K562 (cell line): ENCODE measurements around the gene KMT2E. TPM values are rescaled to one million over a fixed set of nuclear protein-coding genes. Genes with fewer than 3 reads are reported as not detected.

Experiments
- AFF4 ChIP-seq: sonication (generic); formaldehyde crosslinking; IDR thresholded peaks from 2 replicates; pipeline ENCODE4 v1.8.0; 2023; ENCODE audit warnings: mild to moderate bottlenecking, missing genetic modification reagents
- BCL6 ChIP-seq: fragments of 250-450 bp; sonication (Bioruptor Pico); IDR thresholded peaks from 2 replicates; pipeline ENCODE4 v1.4.0; 2020
- DACH1 ChIP-seq: fragments of 450-650 bp; IDR thresholded peaks from 2 replicates; pipeline ENCODE4 v1.6.1; 2018; ENCODE audit not compliant: partially characterized antibody
- DPF2 ChIP-seq: fragments of 450-650 bp; IDR thresholded peaks from 2 replicates; pipeline ENCODE4 v1.6.1; 2016
- ERF ChIP-seq: fragments of 450-650 bp; formaldehyde crosslinking; IDR thresholded peaks from 2 replicates; pipeline ENCODE4 v1.4.0; 2020; ENCODE audit warnings: mild to moderate bottlenecking, mixed read lengths
- GTF2A2 ChIP-seq: IDR thresholded peaks from 2 replicates; pipeline ENCODE4 v1.6.1; 2016; ENCODE audit warnings: mild to moderate bottlenecking, missing genetic modification characterization, missing compliant biosample characterization
- MCM5 ChIP-seq: fragments of 450-650 bp; IDR thresholded peaks from 2 replicates; pipeline ENCODE4 v1.6.1; 2016; ENCODE audit warnings: low read depth
- NBN ChIP-seq: fragments of 450-650 bp; IDR thresholded peaks from 2 replicates; pipeline ENCODE4 v1.6.1; 2016; ENCODE audit warnings: low read depth, mild to moderate bottlenecking
- NFIX ChIP-seq: fragments of 250-450 bp; sonication (Bioruptor Pico); IDR thresholded peaks from 2 replicates; pipeline ENCODE4 v1.4.0; 2020; ENCODE audit warnings: low read depth, mild to moderate bottlenecking, moderate library complexity
- NR0B1 ChIP-seq: fragments of 450-650 bp; IDR thresholded peaks from one replicate; pipeline ENCODE4 v1.6.1; 2018; ENCODE audit warnings: mild to moderate bottlenecking, moderate library complexity; ENCODE audit not compliant: partially characterized antibody
- RHOXF2B ChIP-seq: fragments of 250-450 bp; sonication (Bioruptor Pico); conservative IDR thresholded peaks from 2 replicates; pipeline ENCODE4 v1.5.1; 2021
- SMAD1 ChIP-seq: fragments of 150-350 bp; IDR thresholded peaks from 2 replicates; pipeline ENCODE4 v1.6.1; 2014; ENCODE audit warnings: low read length, low read depth; ENCODE audit not compliant: partially characterized antibody
- SMARCC2 ChIP-seq: fragments of 450-650 bp; IDR thresholded peaks from 2 replicates; pipeline ENCODE4 v1.6.1; 2017; ENCODE audit warnings: antibody characterized with exemption, moderate library complexity, mild to moderate bottlenecking, low read depth
- ZBTB1 ChIP-seq: sonication (generic); formaldehyde crosslinking; IDR thresholded peaks from 2 replicates; pipeline ENCODE4 v1.8.1; 2023; ENCODE audit warnings: missing genetic modification reagents, low read depth, mild to moderate bottlenecking, borderline replicate concordance
- ZBTB26 ChIP-seq: fragments of 450-650 bp; formaldehyde crosslinking; IDR thresholded peaks from 2 replicates; pipeline ENCODE4 v1.4.0; 2022; ENCODE audit warnings: missing genetic modification characterization
- ZBTB33 ChIP-seq: sonication (generic); formaldehyde crosslinking; IDR thresholded peaks from 2 replicates; pipeline ENCODE4 v1.8.1; 2023; ENCODE audit warnings: mild to moderate bottlenecking, missing genetic modification reagents
- ZC3H8 ChIP-seq: fragments of 450-650 bp; IDR thresholded peaks from 2 replicates; pipeline ENCODE4 v1.6.1; 2017
- ZFP1 ChIP-seq: fragments of 450-650 bp; formaldehyde crosslinking; IDR thresholded peaks from 2 replicates; pipeline ENCODE4 v1.4.0; 2020; ENCODE audit warnings: mild to moderate bottlenecking, mixed read lengths
- ZNF23 ChIP-seq: fragments of 250-450 bp; sonication (Bioruptor Pico); IDR thresholded peaks from 2 replicates; pipeline ENCODE4 v1.4.0; 2020; ENCODE audit warnings: mild to moderate bottlenecking
- ZNF24 ChIP-seq: fragments of 450-650 bp; IDR thresholded peaks from 2 replicates; pipeline ENCODE4 v1.6.1; 2016
- polyA plus RNA-seq, 8 experiments: library from polyadenylated mRNA; depleted of rRNA in 4 of 8; stranded (reverse) in 5 of 8; unstranded in 3 of 8; fragments of >200 nt; fragmentation: Nextera tagmentation in 2 of 8; fragmentation: Illumina TruSeq in 1 of 8; extraction: Ambion mirVana in 2 of 8; extraction: Trizol in 1 of 8; gene quantifications; 2 replicates each; pipeline versions ENCODE4 v1.2.1 to v1.2.3, GENCODE V29; 2011 to 2014; ENCODE audit warnings: inconsistent platforms in 1 of 8, missing spikeins in 1 of 8
- total RNA-seq, 7 experiments: library from RNA; depleted of rRNA in 6 of 7; stranded (reverse); fragments of >200 nt in 6 of 7; fragmentation: Illumina TruSeq in 2 of 7; extraction: Trizol in 2 of 7; gene quantifications; 2 replicates each; pipeline versions ENCODE4 v1.2.1 to v1.2.3, GENCODE V29; 2011 to 2021; ENCODE audit warnings: low replicate concordance in 1 of 7

KMT2E gene
- total and polyA plus RNA-seq, 9 of the 15 experiments (the other 6 are each of a cell fraction or from before 2014, with no cell fraction given): 8.9 to 55.3 (median 38.1) TPM

DNA sequence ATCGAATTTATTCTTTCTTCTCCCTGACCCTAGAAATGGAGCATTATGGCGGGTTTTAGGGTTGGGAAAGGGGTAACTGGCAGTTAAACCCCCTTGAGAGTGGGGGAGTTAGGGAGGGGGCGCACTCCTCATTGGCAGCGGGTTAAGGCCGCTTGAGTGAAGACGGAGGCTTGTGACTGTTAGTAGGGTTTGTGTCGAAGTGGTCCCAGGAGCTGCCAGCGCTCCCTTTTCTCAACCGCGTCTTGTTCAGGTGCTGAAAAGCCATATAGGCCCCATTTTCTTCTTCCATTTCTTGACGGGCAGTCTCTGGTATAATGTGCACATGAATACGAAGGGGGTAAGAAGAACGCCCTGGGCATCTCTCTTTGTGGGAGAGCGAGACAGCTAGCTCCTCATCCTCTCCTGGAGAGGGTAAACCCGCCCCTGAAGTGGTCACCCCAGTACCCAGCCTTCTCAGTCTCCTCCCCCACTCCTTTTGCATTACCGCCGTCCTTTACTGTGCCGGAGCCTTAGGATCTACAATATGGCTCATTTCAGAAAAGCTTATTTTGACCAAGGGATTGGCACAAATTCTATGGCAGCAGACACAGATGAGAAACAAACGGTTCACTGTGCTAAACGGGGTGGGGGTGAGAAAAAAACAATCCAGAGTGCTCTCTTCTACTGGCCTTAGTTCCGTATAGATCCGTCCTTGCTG is 836 bp downstream of the KMT2E start (continued):
- TF ChIP-seq ZBTB33 (0 out of 2 replicates have a peak, but pooled peaks have one; percentile 23), DACH1 (no peak), NR0B1 (no peak), ERF (CRISPR knock-in tag) (no peak), NFIX (CRISPR knock-in tag) (no peak), RHOXF2B (no peak), GTF2A2 (tag) (0 out of 2 replicates have a peak, but pooled peaks have one; percentile 3), ZBTB1 (CRISPR knock-in tag) (0 out of 2 replicates have a peak, but pooled peaks have one; percentile 20), ZNF23 (no peak), SMARCC2 (0 out of 2 replicates have a peak, but pooled peaks have one; percentile 16), ZFP1 (CRISPR knock-in tag) (0 out of 2 replicates have a peak, but pooled peaks have one; percentile 7), NBN (peak; percentile 20; the same call in 1 of the 2 replicates), DPF2 (no peak), AFF4 (CRISPR knock-in tag) (no peak; the same call in none of the 2 replicates), ZC3H8 (no peak), SMAD1 (no peak), ZBTB26 (CRISPR knock-in tag) (peak; percentile 45; the same call in 1 of the 2 replicates), MCM5 (no peak), BCL6 (CRISPR knock-in tag) (no peak), ZNF24 (0 out of 2 replicates have a peak, but pooled peaks have one; percentile 7)
